ENCODE results near the gene PPP1R36.
"Not testable (repeated sequence)": the region's sequence is repeated elsewhere in the genome, so short reads cannot be mapped to it uniquely, and the experiment has no call there.

PPP1R36 gene

DNA sequence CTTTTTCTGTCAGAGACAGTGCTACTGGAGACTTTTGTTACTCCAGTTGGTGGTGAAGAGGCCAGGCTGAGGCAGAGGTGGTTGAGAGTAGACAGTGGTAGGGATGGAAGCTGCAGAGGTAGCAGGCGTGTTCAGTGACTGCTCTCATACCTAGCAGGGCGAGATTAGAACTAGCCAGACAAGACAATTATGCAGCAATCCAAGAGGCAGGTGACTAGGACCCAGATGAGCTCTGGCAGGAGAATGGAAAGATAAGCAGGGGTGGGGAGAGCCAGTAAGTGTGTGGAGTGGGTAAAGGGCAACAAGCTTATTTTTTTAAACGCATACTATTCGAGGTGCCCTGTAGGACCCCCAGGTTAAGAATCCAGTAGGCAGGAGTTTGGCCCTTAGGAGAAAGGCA, 4.8 kb downstream of the PPP1R36 start:
- no peak overlapping the region for H3K9ac ChIP-seq (ENCODE audit: low read length)
- H3K4me3 ChIP-seq (ENCODE audit: low read length): no peak overlapping the region
- no peaks in the 10 kb centered on the region for H3K36me3 ChIP-seq (ENCODE audit: control insufficient read depth, low read depth, low read length)
- no peak overlapping the region for H3K27ac ChIP-seq (ENCODE audit: low read length)
- H3K4me1 ChIP-seq (ENCODE audit: control insufficient read depth, low read depth, low read length): peaks cover 5% of the 10 kb centered on the region
- no peaks in the 10 kb centered on the region for H3K9me3 ChIP-seq (ENCODE audit: control insufficient read depth, low read depth, low read length)
- H3K27me3 ChIP-seq (ENCODE audit: control insufficient read depth, insufficient read depth, low read length): peaks cover 23% of the 10 kb centered on the region

- peaks cover 3% of the 10 kb centered on the region for H3K27me3 ChIP-seq (ENCODE audit: control insufficient read depth, insufficient read depth, low read length)
- no peak overlapping the region for H3K27ac ChIP-seq (ENCODE audit: low read length)
- no peaks in the 10 kb centered on the region for H3K9me3 ChIP-seq (ENCODE audit: control insufficient read depth, low read depth, low read length)
- H3K36me3 ChIP-seq (ENCODE audit: control insufficient read depth, low read depth, low read length): no peaks in the 10 kb centered on the region
- H3K9ac ChIP-seq (ENCODE audit: low read length): no peak overlapping the region
- H3K4me3 ChIP-seq (ENCODE audit: low read length): no peak overlapping the region
- no peaks in the 10 kb centered on the region for H3K4me1 ChIP-seq (ENCODE audit: control insufficient read depth, low read depth, low read length)
These were observed 6.8 kb downstream of the PPP1R36 start for GRCh38 chr14:64556526-64556925.

GRCh38 chr14:64558216-64558615, 8.5 kb downstream of the PPP1R36 start:
- not testable (repeated sequence) for H3K4me1 ChIP-seq (ENCODE audit: control insufficient read depth, low read depth, low read length); H3K4me3 ChIP-seq (ENCODE audit: low read length); H3K27ac ChIP-seq (ENCODE audit: low read length); H3K9me3 ChIP-seq (ENCODE audit: control insufficient read depth, low read depth, low read length); H3K36me3 ChIP-seq (ENCODE audit: control insufficient read depth, low read depth, low read length); H3K27me3 ChIP-seq (ENCODE audit: control insufficient read depth, insufficient read depth, low read length); H3K9ac ChIP-seq (ENCODE audit: low read length)

DNA sequence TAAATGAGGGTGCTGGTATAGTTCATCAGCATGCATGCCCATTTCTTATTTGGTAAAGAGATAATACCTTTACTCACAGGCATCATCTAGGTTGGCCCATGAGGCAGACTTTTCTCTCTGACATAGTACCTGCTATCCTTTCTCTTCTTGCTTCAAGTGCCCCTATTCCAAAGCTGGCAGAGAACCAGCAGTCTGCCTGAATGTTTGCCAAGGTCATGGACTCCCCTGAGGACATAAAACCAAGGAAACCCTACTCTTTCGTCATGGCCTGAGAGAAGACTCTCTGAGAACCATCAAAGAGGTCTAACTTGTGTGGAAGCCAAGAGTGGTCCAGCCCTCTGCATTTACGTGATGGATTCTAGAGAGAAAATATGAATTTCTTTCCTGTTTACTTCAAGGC, 11.9 kb downstream of the PPP1R36 start:
- Histone ChIP-seq H3K36me3 (ENCODE audit: control insufficient read depth, low read depth, low read length) (no peaks in the 10 kb centered on the region), H3K4me1 (ENCODE audit: control insufficient read depth, low read depth, low read length) (no peaks in the 10 kb centered on the region), H3K27ac (ENCODE audit: low read length) (no peak overlapping the region), H3K9ac (ENCODE audit: low read length) (no peak overlapping the region), H3K27me3 (ENCODE audit: control insufficient read depth, insufficient read depth, low read length) (no peaks in the 10 kb centered on the region), H3K9me3 (ENCODE audit: control insufficient read depth, low read depth, low read length) (no peaks in the 10 kb centered on the region), H3K4me3 (ENCODE audit: low read length) (no peak overlapping the region)

- H3K27ac ChIP-seq (ENCODE audit: low read length): no peak overlapping the region
- H3K36me3 ChIP-seq (ENCODE audit: control insufficient read depth, low read depth, low read length): no peaks in the 10 kb centered on the region
- H3K27me3 ChIP-seq (ENCODE audit: control insufficient read depth, insufficient read depth, low read length): no peaks in the 10 kb centered on the region
- no peak overlapping the region for H3K4me3 ChIP-seq (ENCODE audit: low read length)
- H3K4me1 ChIP-seq (ENCODE audit: control insufficient read depth, low read depth, low read length): no peaks in the 10 kb centered on the region
- H3K9ac ChIP-seq (ENCODE audit: low read length): no peak overlapping the region
- no peaks in the 10 kb centered on the region for H3K9me3 ChIP-seq (ENCODE audit: control insufficient read depth, low read depth, low read length)
These were observed 12.7 kb downstream of the PPP1R36 start for GRCh38 chr14:64562436-64562835.

DNA sequence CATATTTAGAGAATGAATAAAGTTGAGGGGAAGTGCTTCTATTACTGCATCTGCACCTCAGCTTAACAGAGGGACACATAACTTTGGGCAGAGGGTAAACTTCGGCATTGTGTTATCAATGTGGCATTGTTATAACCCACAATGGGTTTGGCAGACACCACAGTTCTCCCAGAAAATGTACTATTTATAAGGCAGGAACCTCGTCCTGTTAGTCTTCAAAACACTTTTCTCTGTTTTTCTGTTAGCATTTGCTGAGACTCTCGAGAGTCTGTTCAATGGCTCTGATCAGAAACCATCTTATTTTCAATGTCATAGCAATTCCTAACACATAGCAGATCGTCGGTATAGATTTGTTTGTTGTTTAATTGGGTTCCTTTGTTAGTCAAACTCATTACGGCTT, 13.9 kb downstream of the PPP1R36 start:
- Histone ChIP-seq H3K9ac (ENCODE audit: low read length) (no peak overlapping the region), H3K4me1 (ENCODE audit: control insufficient read depth, low read depth, low read length) (no peaks in the 10 kb centered on the region), H3K4me3 (ENCODE audit: low read length) (no peak overlapping the region), H3K9me3 (ENCODE audit: control insufficient read depth, low read depth, low read length) (no peaks in the 10 kb centered on the region), H3K36me3 (ENCODE audit: control insufficient read depth, low read depth, low read length) (no peaks in the 10 kb centered on the region), H3K27me3 (ENCODE audit: control insufficient read depth, insufficient read depth, low read length) (no peaks in the 10 kb centered on the region), H3K27ac (ENCODE audit: low read length) (no peak overlapping the region)

DNA sequence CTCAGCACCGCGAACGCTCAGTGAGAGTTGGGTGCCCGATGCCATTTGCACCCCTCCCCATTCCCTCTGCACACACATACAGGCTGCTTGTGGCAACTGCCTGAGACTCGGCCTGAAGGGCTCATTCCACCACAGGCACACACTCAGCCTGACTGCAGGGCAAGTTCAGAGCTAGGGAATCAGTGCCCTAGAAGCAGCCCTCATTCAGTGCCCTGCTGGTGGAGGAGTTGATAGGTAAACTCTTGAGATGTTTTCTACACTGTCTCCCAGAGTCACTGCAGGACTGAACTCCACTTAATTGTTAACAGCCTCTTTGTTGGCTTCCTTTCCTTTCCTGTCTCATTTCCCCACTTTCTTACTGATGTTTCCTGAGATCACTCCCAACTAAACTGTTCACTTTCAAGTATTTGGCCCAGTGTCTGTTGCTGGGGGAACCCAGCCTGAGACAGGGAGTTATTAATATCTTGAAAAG, 16.9 kb downstream of the PPP1R36 start:
- Histone ChIP-seq H3K4me1 (ENCODE audit: control insufficient read depth, low read depth, low read length) (no peaks in the 10 kb centered on the region), H3K36me3 (ENCODE audit: control insufficient read depth, low read depth, low read length) (no peaks in the 10 kb centered on the region), H3K9ac (ENCODE audit: low read length) (no peak overlapping the region), H3K27ac (ENCODE audit: low read length) (no peak overlapping the region), H3K9me3 (ENCODE audit: control insufficient read depth, low read depth, low read length) (no peaks in the 10 kb centered on the region), H3K4me3 (ENCODE audit: low read length) (no peak overlapping the region), H3K27me3 (ENCODE audit: control insufficient read depth, insufficient read depth, low read length) (no peaks in the 10 kb centered on the region)

DNA sequence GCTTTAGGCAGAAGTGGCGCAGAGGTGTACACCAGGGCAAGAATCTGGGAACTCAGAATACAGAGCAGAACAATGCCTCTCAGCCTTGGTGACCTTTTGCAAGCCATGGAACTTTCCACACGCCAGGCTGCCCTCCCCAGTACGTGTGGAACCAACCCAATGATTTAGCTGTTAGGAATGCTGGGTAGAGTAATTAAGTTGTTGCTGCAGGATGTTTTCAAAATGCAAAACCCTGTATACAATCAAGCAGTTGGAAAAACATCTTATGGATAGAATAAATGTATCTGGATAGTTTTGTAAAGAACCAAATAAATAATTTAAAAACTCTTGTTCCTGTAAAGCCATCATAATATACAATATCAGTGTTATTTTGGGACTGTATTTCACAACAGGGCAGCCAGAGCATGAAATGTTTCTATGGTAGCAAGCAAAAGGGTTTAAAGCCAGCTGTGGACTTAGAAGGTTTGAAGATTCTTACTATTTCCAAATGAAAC, 19.4 kb downstream of the PPP1R36 start:
- H3K9ac ChIP-seq (ENCODE audit: low read length): no peak overlapping the region
- H3K27ac ChIP-seq (ENCODE audit: low read length): no peak overlapping the region

GRCh38 chr14:64569646-64570045, 19.9 kb downstream of the PPP1R36 start:
- not testable (repeated sequence) for H3K4me3 ChIP-seq (ENCODE audit: low read length); H3K27ac ChIP-seq (ENCODE audit: low read length); H3K36me3 ChIP-seq (ENCODE audit: control insufficient read depth, low read depth, low read length); H3K9me3 ChIP-seq (ENCODE audit: control insufficient read depth, low read depth, low read length); H3K27me3 ChIP-seq (ENCODE audit: control insufficient read depth, insufficient read depth, low read length); H3K9ac ChIP-seq (ENCODE audit: low read length)
- peaks cover 14% of the 10 kb centered on the region for H3K4me1 ChIP-seq (ENCODE audit: control insufficient read depth, low read depth, low read length)

More for the DNA sequence above, 19.4 kb downstream of the PPP1R36 start:
- no peak overlapping the region for H3K4me3 ChIP-seq (ENCODE audit: low read length)
- H3K4me1 ChIP-seq (ENCODE audit: control insufficient read depth, low read depth, low read length): peaks cover 14% of the 10 kb centered on the region
- H3K36me3 ChIP-seq (ENCODE audit: control insufficient read depth, low read depth, low read length): no peaks in the 10 kb centered on the region
- no peaks in the 10 kb centered on the region for H3K9me3 ChIP-seq (ENCODE audit: control insufficient read depth, low read depth, low read length)
- H3K27me3 ChIP-seq (ENCODE audit: control insufficient read depth, insufficient read depth, low read length): no peaks in the 10 kb centered on the region

DNA sequence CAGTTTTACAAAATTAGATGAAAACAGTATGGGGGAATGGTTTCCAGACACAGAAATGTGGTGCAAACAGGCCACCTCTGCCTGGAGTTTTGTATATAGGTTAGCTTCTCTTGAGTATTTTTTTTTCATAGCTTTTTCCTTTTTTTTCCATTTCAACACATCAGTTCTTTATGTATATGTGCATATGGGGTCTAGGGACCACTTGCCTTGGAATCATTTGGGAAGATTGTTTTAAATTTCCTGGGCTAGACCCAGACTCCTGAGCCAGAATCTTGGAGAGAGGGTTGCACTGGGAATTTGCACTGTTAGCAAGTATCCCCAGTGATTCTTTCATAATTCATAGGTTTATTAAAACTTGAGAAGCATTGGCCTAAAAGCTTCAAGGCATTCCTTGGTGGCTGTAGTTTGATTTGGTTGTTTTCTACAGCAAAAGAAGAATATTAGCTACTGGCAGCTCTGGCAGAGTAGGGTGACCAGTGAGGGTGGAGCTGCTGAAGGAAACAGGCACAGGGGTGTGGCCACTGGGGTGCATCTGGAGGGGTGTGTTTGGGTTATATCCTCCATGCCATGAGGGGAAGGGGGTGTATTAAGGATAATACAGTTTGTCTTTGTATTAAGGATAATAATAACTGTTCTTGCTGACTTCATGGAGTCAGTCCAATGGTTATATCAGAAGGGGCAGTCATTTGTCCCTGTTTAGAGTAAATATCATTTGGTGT, 22.8 kb downstream of the PPP1R36 start:
- H3K36me3 ChIP-seq (ENCODE audit: control insufficient read depth, low read depth, low read length): no peaks in the 10 kb centered on the region
- H3K27ac ChIP-seq (ENCODE audit: low read length): no peak overlapping the region
- no peaks in the 10 kb centered on the region for H3K27me3 ChIP-seq (ENCODE audit: control insufficient read depth, insufficient read depth, low read length)
- H3K4me1 ChIP-seq (ENCODE audit: control insufficient read depth, low read depth, low read length): peaks cover 14% of the 10 kb centered on the region
- H3K9me3 ChIP-seq (ENCODE audit: control insufficient read depth, low read depth, low read length): no peaks in the 10 kb centered on the region
- H3K9ac ChIP-seq (ENCODE audit: low read length): no peak overlapping the region
- peak overlapping the region; percentile 11 for H3K4me3 ChIP-seq (ENCODE audit: low read length)

- no peaks in the 10 kb centered on the region for H3K36me3 ChIP-seq (ENCODE audit: control insufficient read depth, low read depth, low read length)
These were observed 23.3 kb downstream of the PPP1R36 start for GRCh38 chr14:64573109-64573508.

More at GRCh38 chr14:64573109-64573508, 23.3 kb downstream of the PPP1R36 start:
- Histone ChIP-seq H3K4me1 (ENCODE audit: control insufficient read depth, low read depth, low read length) (peaks cover 14% of the 10 kb centered on the region), H3K27ac (ENCODE audit: low read length) (no peak overlapping the region), H3K4me3 (ENCODE audit: low read length) (peak overlapping the region; percentile 11), H3K9me3 (ENCODE audit: control insufficient read depth, low read depth, low read length) (no peaks in the 10 kb centered on the region), H3K9ac (ENCODE audit: low read length) (no peak overlapping the region), H3K27me3 (ENCODE audit: control insufficient read depth, insufficient read depth, low read length) (no peaks in the 10 kb centered on the region)

All from iPS-18a (cell line).